RWPE1 (cell line): ENCODE data around the gene SLC25A30.

Source experiments
- CTCF ChIA-PET: fragments of 350-600 bp; sonication (Branson Sonifier 250); formaldehyde crosslinking; extraction: SDS; loops from one replicate; lab custom pipeline; 2021; lab: Yijun Ruan, JAX
- POLR2A ChIA-PET: fragments of 400-600 bp; formaldehyde crosslinking; extraction: SDS; loops from one replicate; lab custom pipeline; 2020; ENCODE audit warnings: antibody characterized with exemption; ENCODE audit not compliant: low non-redundant PET; lab: Yijun Ruan, JAX
- DNase-seq: peaks from one replicate; pipeline ENCODE4 v3.0.0; 2012; ENCODE audit warnings: low spot score
- H3K27ac ChIP-seq: fragments of 450-650 bp; 2 replicates; pipeline ENCODE4 v1.5.1; 2017
- CTCF ChIP-seq: fragments of 450-650 bp; conservative IDR thresholded peaks from 2 replicates; pipeline ENCODE4 v1.5.1; 2017; ENCODE audit warnings: low read depth, mild to moderate bottlenecking

Gene SLC25A30

GRCh38 chr13:45454204-45454603 lies 36.0 kb upstream of the SLC25A30 start:
- H3K27ac ChIP-seq, result no peak overlapping the region
- ChIA-PET POLR2A (no interaction called here), CTCF (no interaction called here)
- no peak for TF ChIP-seq CTCF
- DNase-seq, result no peak

- no peak for TF ChIP-seq CTCF
- no peak overlapping the region for H3K27ac ChIP-seq
- ChIA-PET POLR2A (no interaction called here), CTCF (no interaction called here)
- no peak for DNase-seq
Measured at GRCh38 chr13:45451282-45451681, 33.1 kb upstream of the SLC25A30 start.

- ChIA-PET CTCF (interaction anchor here (0.7 kb wide), 1 partner anchor 572 kb away, joined by 3 read pairs; no protein-coding TSS in a partner anchor), POLR2A (no interaction called here)
- no peak for TF ChIP-seq CTCF
- no peak for DNase-seq
- H3K27ac ChIP-seq, result no peak overlapping the region
Measured at GRCh38 chr13:45448965-45449559, 30.9 kb upstream of the SLC25A30 start.

- no peak for DNase-seq
- ChIA-PET CTCF (interaction anchor here (0.6 to 0.9 kb wide), 2 partner anchors 21 to 338 kb away, joined by 5 read pairs; no protein-coding TSS in a partner anchor), POLR2A (no interaction called here)
- no peak for TF ChIP-seq CTCF
- no peak overlapping the region for H3K27ac ChIP-seq
Measured at GRCh38 chr13:45447050-45447661, 29.0 kb upstream of the SLC25A30 start.

- CTCF ChIA-PET, result no interaction called here
Measured at GRCh38 chr13:45446181-45446580, 28.0 kb upstream of the SLC25A30 start.

GRCh38 chr13:45445053-45445452 lies 26.9 kb upstream of the SLC25A30 start:
- ChIA-PET CTCF (no interaction called here), POLR2A (no interaction called here)
- no peak for TF ChIP-seq CTCF
- DNase-seq, result no peak
- no peak overlapping the region for H3K27ac ChIP-seq

More at GRCh38 chr13:45446181-45446580, 28.0 kb upstream of the SLC25A30 start:
- DNase-seq, result no peak
- no peak overlapping the region for H3K27ac ChIP-seq
- no peak for TF ChIP-seq CTCF
- POLR2A ChIA-PET, result no interaction called here
